Liver (tissue), 9 donors: ENCODE measurements around the gene GCNT2. TPM values are rescaled to one million over a fixed set of nuclear protein-coding genes. Genes with fewer than 3 reads are reported as not detected.

Experiments used
- DNase-seq: peaks from one replicate; pipeline ENCODE4 v3.0.0-alpha.2; 2017; ENCODE audit warnings: low spot score
- H3K27ac ChIP-seq, 2 donors: one replicate each; pipeline ENCODE4 v1.7.0; 2013; ENCODE audit warnings: inconsistent platforms in 2 of 2, low read length in 2 of 2, control low read depth in 1 of 2, low read depth in 1 of 2, mild to moderate bottlenecking in 1 of 2
- H3K27me3 ChIP-seq, 4 donors: one replicate each; pipeline versions ENCODE4 v1.6.1 to v1.7.0; 2013; ENCODE audit warnings: low read length in 3 of 4, inconsistent platforms in 1 of 4, mild to moderate bottlenecking in 1 of 4, moderate library complexity in 1 of 4; ENCODE audit not compliant: control insufficient read depth in 4 of 4, insufficient read depth in 4 of 4
- H3K36me3 ChIP-seq, 4 donors: one replicate each; pipeline versions ENCODE4 v1.6.1 to v1.7.0; 2013; ENCODE audit warnings: low read length in 3 of 4, mild to moderate bottlenecking in 3 of 4, low read depth in 1 of 4, moderate library complexity in 1 of 4; ENCODE audit not compliant: control insufficient read depth in 4 of 4, insufficient read depth in 3 of 4
- H3K4me1 ChIP-seq, 4 donors: one replicate each; pipeline versions ENCODE4 v1.6.1 to v1.7.0; 2013; ENCODE audit warnings: low read length in 3 of 4, mild to moderate bottlenecking in 3 of 4, moderate library complexity in 1 of 4; ENCODE audit not compliant: control insufficient read depth in 4 of 4, insufficient read depth in 4 of 4
- H3K4me3 ChIP-seq, 3 donors: one replicate each; pipeline versions ENCODE4 v1.6.1 to v1.7.0; 2013; ENCODE audit warnings: low read length in 3 of 3, control low read depth in 1 of 3, low read depth in 1 of 3, mild to moderate bottlenecking in 1 of 3
- H3K9ac ChIP-seq, 2 donors: one replicate each; pipeline ENCODE4 v1.7.0; 2013; ENCODE audit warnings: low read length in 2 of 2, mild to moderate bottlenecking in 2 of 2, moderate library complexity in 2 of 2, control low read depth in 1 of 2, low read depth in 1 of 2
- H3K9me3 ChIP-seq, 4 donors: one replicate each; pipeline versions ENCODE4 v1.6.1 to v1.7.0; 2013; ENCODE audit warnings: low read length in 3 of 4; ENCODE audit not compliant: control insufficient read depth in 4 of 4
- EGR1 ChIP-seq, 2 donors: IDR thresholded peaks; 2 replicates each; pipeline ENCODE4 v1.6.1; 2016 to 2018; ENCODE audit warnings: antibody characterized with exemption in 2 of 2, low read depth in 2 of 2
- FOXA1 ChIP-seq: IDR thresholded peaks from 2 replicates; pipeline ENCODE4 v1.6.1; 2016; ENCODE audit warnings: antibody characterized with exemption
- FOXA2 ChIP-seq: IDR thresholded peaks from 2 replicates; pipeline ENCODE4 v1.6.1; 2016; ENCODE audit warnings: antibody characterized with exemption
- GABPA ChIP-seq, 2 donors: IDR thresholded peaks in 1 of 2; conservative IDR thresholded peaks in 1 of 2; 2 replicates each; pipeline ENCODE4 v1.6.1; 2016; ENCODE audit warnings: antibody characterized with exemption in 2 of 2, mild to moderate bottlenecking in 1 of 2, moderate library complexity in 1 of 2
- HNF4A ChIP-seq, 2 donors: conservative IDR thresholded peaks; 2 replicates each; pipeline ENCODE4 v1.6.1; 2016; ENCODE audit warnings: antibody characterized with exemption in 2 of 2, mild to moderate bottlenecking in 2 of 2
- HNF4G ChIP-seq: IDR thresholded peaks from 2 replicates; pipeline ENCODE4 v1.6.1; 2016; ENCODE audit warnings: antibody characterized with exemption
- JUND ChIP-seq, 2 donors: IDR thresholded peaks; 2 replicates each; pipeline ENCODE4 v1.6.1; 2016; ENCODE audit warnings: antibody characterized with exemption in 2 of 2
- NR2F2 ChIP-seq: IDR thresholded peaks from 2 replicates; pipeline ENCODE4 v1.6.1; 2016; ENCODE audit warnings: antibody characterized with exemption
- RAD21 ChIP-seq, 2 donors: IDR thresholded peaks; 2 replicates each; pipeline ENCODE4 v1.6.1; 2016; ENCODE audit warnings: antibody characterized with exemption in 2 of 2, mild to moderate bottlenecking in 2 of 2
- RXRA ChIP-seq, 2 donors: IDR thresholded peaks; 2 replicates each; pipeline ENCODE4 v1.6.1; 2017 to 2018; ENCODE audit warnings: antibody characterized with exemption in 2 of 2, mild to moderate bottlenecking in 1 of 2
- SP1 ChIP-seq: IDR thresholded peaks from 2 replicates; pipeline ENCODE4 v1.6.1; 2018; ENCODE audit warnings: antibody characterized with exemption, mild to moderate bottlenecking
- TAF1 ChIP-seq: conservative IDR thresholded peaks from 2 replicates; pipeline ENCODE4 v1.6.1; 2016; ENCODE audit warnings: antibody characterized with exemption, mild to moderate bottlenecking
- YY1 ChIP-seq: IDR thresholded peaks from 2 replicates; pipeline ENCODE4 v1.6.1; 2016; ENCODE audit warnings: antibody characterized with exemption, mild to moderate bottlenecking
- WGBS: extraction: QIAGEN DNeasy Blood & Tissue Kit; methylation state at CpG from one replicate; pipeline ENCODE4 v1.1.7; 2013; 5-methylcytosine and 5-hydroxymethylcytosine counted together
- polyA plus RNA-seq, 2 donors: library from polyadenylated mRNA; stranded (reverse) in 1 of 2; unstranded in 1 of 2; fragments of 200-250 nt in 1 of 2; fragments of >200 nt in 1 of 2; fragmentation: Nextera tagmentation in 1 of 2; extraction: Ambion mirVana in 1 of 2; gene quantifications; one replicate each; pipeline versions ENCODE4 v1.2.1 to v1.2.3, GENCODE V29; 2013 to 2015
- total RNA-seq, 2 donors: library from RNA; depleted of rRNA; stranded (reverse); fragments of >200 nt; gene quantifications; one replicate each; pipeline ENCODE4 v1.2.3, GENCODE V29; 2014
- TF ChIP-seq, protein P1 (sequence below): IDR thresholded peaks from 2 replicates; pipeline ENCODE4 v1.6.1; 2016; ENCODE audit warnings: antibody characterized with exemption
- TF ChIP-seq, protein P2 (sequence below): fragments of 150-350 bp; IDR thresholded peaks from 2 replicates; pipeline ENCODE4 v1.5.1; 2017; ENCODE audit warnings: improper control_type of control experiment, low read depth, low read length; ENCODE audit not compliant: missing input control
- TF ChIP-seq, protein P3 (sequence below): IDR thresholded peaks from 2 replicates; pipeline ENCODE4 v1.6.1; 2016; ENCODE audit warnings: antibody characterized with exemption
- TF ChIP-seq, protein P4 (sequence below): IDR thresholded peaks from 2 replicates; pipeline ENCODE4 v1.6.1; 2016; ENCODE audit warnings: antibody characterized with exemption, mild to moderate bottlenecking
- donor health status: healthy.
- donor health status: healthy.
- donor health status: healthy.
- donor health status: healthy.
- donor health status: healthy.

Gene GCNT2
- total and polyA plus RNA-seq, 4 donors: 2.8 to 16.7 (median 4.2) TPM

DNA sequence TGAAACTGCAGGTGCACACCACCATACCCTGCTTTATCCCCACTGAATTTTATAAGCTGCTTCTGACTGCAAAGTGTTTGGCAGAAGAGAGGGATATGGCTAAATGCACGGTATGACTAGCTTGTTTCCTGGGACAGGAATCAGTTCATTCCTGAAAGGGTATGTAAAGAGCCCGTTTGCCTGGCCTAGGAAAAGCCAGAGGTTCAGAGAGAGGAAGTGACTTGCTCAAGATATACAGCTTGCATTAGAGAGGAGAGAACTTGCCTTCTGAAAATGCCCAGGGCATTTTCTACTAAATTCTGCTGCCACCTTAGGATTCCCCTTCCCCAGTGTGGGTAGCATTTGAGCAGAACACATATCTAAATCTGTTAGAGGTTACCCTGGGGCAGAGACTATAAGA lies 683 bp upstream of the GCNT2 start:
- H3K27ac ChIP-seq: peak overlapping the region in 1 of 2 donors; percentile 18
- no peak for DNase-seq

DNA sequence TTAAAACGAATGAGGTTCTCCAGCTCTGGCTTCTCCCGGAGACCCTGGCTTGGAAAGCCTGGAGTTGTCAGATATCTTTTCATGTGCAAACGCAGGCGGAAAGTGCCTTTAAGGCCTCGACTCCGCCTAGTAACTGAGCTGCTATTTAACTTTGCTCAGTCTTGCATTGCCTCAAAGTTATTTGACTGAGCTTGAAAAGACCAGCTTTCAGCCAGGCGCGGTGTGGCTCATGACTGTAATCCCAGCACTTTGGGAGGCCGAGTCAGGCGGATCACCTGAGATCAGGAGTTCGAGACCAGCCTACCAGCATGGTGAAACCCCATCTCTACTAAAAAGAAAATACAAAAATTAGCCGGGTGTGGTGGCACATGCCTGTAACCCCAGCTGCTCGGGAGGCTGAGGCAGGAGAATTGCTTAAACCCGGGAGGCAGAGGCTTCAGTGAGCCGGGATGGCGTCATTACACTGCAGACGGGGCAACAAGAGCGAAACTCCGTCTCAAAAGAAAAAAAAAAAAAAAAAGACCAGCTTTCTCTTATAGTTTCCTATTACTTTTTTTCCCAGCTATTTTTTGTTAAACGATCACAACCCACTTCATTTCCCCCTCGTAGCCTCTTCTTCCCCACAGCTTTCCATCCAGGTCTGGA lies 1.9 kb downstream of the GCNT2 start:
- H3K9ac ChIP-seq: no peak overlapping the region
- H3K27ac ChIP-seq: no peak overlapping the region

More for the DNA sequence above, 683 bp upstream of the GCNT2 start:
- H3K27me3 ChIP-seq: no peaks in the 10 kb centered on the region
- TF ChIP-seq GABPA (IDR thresholded peaks at IDR 0.05 in 1 of 2, conservative IDR thresholded peaks at IDR 0.05 in 1 of 2) (no peak), TAF1 (no peak)
- TF ChIP-seq, protein P1, sequence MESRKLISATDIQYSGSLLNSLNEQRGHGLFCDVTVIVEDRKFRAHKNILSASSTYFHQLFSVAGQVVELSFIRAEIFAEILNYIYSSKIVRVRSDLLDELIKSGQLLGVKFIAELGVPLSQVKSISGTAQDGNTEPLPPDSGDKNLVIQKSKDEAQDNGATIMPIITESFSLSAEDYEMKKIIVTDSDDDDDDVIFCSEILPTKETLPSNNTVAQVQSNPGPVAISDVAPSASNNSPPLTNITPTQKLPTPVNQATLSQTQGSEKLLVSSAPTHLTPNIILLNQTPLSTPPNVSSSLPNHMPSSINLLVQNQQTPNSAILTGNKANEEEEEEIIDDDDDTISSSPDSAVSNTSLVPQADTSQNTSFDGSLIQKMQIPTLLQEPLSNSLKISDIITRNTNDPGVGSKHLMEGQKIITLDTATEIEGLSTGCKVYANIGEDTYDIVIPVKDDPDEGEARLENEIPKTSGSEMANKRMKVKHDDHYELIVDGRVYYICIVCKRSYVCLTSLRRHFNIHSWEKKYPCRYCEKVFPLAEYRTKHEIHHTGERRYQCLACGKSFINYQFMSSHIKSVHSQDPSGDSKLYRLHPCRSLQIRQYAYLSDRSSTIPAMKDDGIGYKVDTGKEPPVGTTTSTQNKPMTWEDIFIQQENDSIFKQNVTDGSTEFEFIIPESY: no peak
- no peaks in the 10 kb centered on the region for H3K9me3 ChIP-seq
- H3K4me1 ChIP-seq: no peaks in the 10 kb centered on the region
- no peaks in the 10 kb centered on the region for H3K36me3 ChIP-seq
- H3K9ac ChIP-seq: no peak overlapping the region
- H3K4me3 ChIP-seq: no peak overlapping the region
- 67% methylated on average over 2 of the region's 2 CpGs for WGBS

More for the DNA sequence above, 1.9 kb downstream of the GCNT2 start:
- Histone ChIP-seq H3K4me1 (peaks cover 0 to 6% (median 3%) of the 10 kb centered on the region in 4 donors), H3K27me3 (no peaks in the 10 kb centered on the region), H3K4me3 (no peak overlapping the region), H3K36me3 (no peaks in the 10 kb centered on the region), H3K9me3 (no peaks in the 10 kb centered on the region)
- TF ChIP-seq NR2F2: no peak
- no peak for TF ChIP-seq HNF4G
- TF ChIP-seq, protein P2, sequence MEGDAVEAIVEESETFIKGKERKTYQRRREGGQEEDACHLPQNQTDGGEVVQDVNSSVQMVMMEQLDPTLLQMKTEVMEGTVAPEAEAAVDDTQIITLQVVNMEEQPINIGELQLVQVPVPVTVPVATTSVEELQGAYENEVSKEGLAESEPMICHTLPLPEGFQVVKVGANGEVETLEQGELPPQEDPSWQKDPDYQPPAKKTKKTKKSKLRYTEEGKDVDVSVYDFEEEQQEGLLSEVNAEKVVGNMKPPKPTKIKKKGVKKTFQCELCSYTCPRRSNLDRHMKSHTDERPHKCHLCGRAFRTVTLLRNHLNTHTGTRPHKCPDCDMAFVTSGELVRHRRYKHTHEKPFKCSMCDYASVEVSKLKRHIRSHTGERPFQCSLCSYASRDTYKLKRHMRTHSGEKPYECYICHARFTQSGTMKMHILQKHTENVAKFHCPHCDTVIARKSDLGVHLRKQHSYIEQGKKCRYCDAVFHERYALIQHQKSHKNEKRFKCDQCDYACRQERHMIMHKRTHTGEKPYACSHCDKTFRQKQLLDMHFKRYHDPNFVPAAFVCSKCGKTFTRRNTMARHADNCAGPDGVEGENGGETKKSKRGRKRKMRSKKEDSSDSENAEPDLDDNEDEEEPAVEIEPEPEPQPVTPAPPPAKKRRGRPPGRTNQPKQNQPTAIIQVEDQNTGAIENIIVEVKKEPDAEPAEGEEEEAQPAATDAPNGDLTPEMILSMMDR: no peak
- no peak for TF ChIP-seq EGR1 (IDR thresholded peaks at IDR 0.05; ENCODE audit: low read depth in 2 of 2)
- TF ChIP-seq SP1: no peak
- TF ChIP-seq, protein P3, sequence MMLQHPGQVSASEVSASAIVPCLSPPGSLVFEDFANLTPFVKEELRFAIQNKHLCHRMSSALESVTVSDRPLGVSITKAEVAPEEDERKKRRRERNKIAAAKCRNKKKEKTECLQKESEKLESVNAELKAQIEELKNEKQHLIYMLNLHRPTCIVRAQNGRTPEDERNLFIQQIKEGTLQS: no peak
- no peak for TF ChIP-seq JUND (IDR thresholded peaks at IDR 0.05)
- no peak for TF ChIP-seq FOXA2
- no peak for TF ChIP-seq TAF1
- no peak for TF ChIP-seq FOXA1
- no peak for TF ChIP-seq GABPA (IDR thresholded peaks at IDR 0.05 in 1 of 2, conservative IDR thresholded peaks at IDR 0.05 in 1 of 2)
- TF ChIP-seq, protein P4, sequence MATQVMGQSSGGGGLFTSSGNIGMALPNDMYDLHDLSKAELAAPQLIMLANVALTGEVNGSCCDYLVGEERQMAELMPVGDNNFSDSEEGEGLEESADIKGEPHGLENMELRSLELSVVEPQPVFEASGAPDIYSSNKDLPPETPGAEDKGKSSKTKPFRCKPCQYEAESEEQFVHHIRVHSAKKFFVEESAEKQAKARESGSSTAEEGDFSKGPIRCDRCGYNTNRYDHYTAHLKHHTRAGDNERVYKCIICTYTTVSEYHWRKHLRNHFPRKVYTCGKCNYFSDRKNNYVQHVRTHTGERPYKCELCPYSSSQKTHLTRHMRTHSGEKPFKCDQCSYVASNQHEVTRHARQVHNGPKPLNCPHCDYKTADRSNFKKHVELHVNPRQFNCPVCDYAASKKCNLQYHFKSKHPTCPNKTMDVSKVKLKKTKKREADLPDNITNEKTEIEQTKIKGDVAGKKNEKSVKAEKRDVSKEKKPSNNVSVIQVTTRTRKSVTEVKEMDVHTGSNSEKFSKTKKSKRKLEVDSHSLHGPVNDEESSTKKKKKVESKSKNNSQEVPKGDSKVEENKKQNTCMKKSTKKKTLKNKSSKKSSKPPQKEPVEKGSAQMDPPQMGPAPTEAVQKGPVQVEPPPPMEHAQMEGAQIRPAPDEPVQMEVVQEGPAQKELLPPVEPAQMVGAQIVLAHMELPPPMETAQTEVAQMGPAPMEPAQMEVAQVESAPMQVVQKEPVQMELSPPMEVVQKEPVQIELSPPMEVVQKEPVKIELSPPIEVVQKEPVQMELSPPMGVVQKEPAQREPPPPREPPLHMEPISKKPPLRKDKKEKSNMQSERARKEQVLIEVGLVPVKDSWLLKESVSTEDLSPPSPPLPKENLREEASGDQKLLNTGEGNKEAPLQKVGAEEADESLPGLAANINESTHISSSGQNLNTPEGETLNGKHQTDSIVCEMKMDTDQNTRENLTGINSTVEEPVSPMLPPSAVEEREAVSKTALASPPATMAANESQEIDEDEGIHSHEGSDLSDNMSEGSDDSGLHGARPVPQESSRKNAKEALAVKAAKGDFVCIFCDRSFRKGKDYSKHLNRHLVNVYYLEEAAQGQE: no peak
- TF ChIP-seq, protein P1: no peak
- no peak for TF ChIP-seq HNF4A (conservative IDR thresholded peaks at IDR 0.05)
- no peak for TF ChIP-seq RAD21 (IDR thresholded peaks at IDR 0.05)
- no peak for TF ChIP-seq YY1
- no peak for TF ChIP-seq RXRA (IDR thresholded peaks at IDR 0.05)
- 88% methylated on average over 21 of the region's 21 CpGs for WGBS
- no peak for DNase-seq
